ENCODE results near the gene LEMD1. TPM values are rescaled to one million over a fixed set of nuclear protein-coding genes. Genes with fewer than 3 reads are reported as not detected.

LEMD1 gene
- total RNA-seq, 1 donor, result not detected

DNA sequence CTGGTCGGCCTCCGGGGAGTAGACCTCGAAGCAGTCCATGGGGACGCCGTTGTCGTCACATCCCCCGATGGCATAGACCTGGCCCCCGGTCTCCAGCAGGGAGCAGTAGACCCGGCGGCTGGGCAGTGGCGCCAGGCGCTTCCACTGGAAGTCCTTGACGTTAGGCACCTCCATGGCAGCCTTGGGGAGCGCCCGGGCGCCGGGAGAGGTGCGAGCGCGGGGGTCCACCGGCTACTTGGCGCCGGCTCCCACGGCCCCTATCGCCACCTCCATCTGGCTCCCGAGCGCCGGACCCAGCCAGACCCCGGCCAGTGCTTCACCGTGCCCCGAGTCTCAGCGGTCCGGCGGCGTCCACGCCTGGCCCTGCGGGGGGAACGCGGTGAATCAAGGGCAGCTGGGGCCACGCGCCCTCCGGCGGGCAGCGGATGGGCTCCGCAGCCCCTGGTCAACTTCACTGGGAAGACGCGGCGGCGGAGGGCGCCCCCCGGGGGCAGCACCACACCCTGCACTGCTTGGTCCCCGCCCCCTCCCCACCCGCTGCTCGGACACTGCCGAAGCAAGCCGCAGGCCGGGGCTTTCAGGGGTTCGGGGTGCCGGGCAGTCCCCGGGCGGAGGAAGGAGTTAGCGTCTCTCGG, 78.3 kb downstream of the LEMD1 start:
- DNase-seq (ENCODE audit: low read depth), result no peak
- TF ChIP-seq, protein P1, sequence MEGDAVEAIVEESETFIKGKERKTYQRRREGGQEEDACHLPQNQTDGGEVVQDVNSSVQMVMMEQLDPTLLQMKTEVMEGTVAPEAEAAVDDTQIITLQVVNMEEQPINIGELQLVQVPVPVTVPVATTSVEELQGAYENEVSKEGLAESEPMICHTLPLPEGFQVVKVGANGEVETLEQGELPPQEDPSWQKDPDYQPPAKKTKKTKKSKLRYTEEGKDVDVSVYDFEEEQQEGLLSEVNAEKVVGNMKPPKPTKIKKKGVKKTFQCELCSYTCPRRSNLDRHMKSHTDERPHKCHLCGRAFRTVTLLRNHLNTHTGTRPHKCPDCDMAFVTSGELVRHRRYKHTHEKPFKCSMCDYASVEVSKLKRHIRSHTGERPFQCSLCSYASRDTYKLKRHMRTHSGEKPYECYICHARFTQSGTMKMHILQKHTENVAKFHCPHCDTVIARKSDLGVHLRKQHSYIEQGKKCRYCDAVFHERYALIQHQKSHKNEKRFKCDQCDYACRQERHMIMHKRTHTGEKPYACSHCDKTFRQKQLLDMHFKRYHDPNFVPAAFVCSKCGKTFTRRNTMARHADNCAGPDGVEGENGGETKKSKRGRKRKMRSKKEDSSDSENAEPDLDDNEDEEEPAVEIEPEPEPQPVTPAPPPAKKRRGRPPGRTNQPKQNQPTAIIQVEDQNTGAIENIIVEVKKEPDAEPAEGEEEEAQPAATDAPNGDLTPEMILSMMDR (IDR thresholded peaks at IDR 0.05; ENCODE audit: insufficient read depth, low read depth, low read length), result no peak
- H3K4me3 ChIP-seq (ENCODE audit: low read depth, low read length), result no peak overlapping the region

DNA sequence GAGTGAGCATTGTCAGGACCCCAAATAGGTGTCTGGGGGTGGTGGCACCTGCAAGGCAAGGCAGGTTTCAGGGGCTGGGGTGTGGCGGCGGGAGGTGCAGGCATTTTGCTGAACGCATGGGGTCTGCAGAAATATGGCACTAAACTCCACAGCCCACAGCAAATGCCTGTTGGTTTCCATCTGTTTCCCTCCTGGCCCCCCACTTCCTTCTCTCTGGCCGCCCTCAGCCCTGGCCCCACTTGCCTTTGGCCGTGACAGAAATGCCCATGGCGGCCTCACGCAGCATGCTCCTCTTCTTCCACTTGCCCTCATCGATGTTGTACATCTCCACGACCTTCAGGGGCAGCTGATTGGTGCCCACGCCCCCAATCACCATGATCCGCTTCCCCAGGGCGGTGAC, 78.9 kb downstream of the LEMD1 start:
- no peak for DNase-seq (ENCODE audit: low read depth)
- no peak overlapping the region for H3K4me3 ChIP-seq (ENCODE audit: low read depth, low read length)
- TF ChIP-seq, protein P1 (IDR thresholded peaks at IDR 0.05; ENCODE audit: insufficient read depth, low read depth, low read length), result no peak

DNA sequence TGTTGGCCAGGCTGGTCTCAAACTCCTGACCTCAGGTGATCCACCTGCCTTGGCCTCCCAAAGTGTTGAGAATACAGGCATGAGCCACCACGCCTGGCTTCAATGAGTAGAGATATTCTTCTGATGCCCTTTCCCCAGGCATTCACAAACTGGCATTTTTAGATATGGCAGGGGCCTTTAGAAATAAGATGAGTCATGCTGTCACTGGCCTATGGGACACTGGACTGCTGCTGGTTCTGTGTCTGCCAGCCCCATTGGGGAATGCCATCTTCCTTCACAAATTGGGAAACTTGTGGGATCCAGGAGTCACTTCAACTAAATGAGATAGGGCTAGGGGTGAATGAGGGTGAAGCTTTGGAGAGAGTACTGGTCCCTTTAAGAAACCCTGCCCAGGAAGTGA, 81.2 kb downstream of the LEMD1 start:
- no peak for DNase-seq (ENCODE audit: low read depth)
- TF ChIP-seq, protein P1 (IDR thresholded peaks at IDR 0.05; ENCODE audit: insufficient read depth, low read depth, low read length), result no peak
- no peak overlapping the region for H3K4me3 ChIP-seq (ENCODE audit: low read depth, low read length)

DNA sequence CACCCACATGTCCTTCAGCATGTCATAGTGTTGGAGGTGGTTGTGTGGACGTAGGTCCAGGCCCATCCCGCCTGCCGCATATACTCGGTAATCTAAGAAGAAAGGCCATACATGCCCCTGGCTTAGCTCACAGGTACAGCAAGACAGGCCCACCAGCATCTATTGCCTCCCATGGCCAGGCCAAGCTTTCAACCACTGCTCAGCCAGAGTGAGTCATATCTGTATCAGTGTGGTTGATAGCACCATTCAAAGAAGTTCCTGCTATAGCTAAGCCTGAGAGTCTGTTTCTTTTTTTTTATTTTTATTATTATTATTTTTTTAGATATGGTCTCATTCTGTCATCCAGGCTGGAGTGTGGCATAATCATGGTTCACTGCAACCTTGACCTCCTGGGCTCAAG, 82.1 kb downstream of the LEMD1 start:
- no peak overlapping the region for H3K4me3 ChIP-seq (ENCODE audit: low read depth, low read length)
- TF ChIP-seq, protein P1 (IDR thresholded peaks at IDR 0.05; ENCODE audit: insufficient read depth, low read depth, low read length), result no peak
- no peak for DNase-seq (ENCODE audit: low read depth)

DNA sequence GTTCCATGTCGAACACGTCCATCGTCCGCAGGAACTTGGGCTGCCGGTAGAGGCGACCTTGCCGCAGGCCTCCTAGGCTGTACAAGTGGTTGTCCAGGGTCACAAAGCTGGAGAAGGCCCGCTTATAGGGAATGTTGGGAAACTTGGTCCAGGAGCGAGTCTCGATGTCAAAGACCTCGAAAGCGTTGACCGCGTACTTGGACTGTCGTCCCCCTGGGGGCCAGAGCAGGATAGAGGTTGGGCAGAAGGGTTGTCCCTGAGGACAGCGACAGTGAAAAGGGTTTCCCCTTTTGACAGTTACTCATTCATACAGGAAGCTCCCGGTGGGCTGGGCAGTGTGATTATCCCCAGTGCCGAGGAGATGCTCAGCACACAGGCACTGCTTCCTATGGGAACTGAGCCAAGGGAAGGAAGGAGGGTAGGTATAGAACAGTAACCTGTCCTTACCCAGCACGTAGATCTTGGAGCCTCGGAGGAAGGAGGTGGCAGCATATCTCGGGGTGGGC, 82.6 kb downstream of the LEMD1 start:
- no peak overlapping the region for H3K4me3 ChIP-seq (ENCODE audit: low read depth, low read length)
- TF ChIP-seq, protein P1 (IDR thresholded peaks at IDR 0.05; ENCODE audit: insufficient read depth, low read depth, low read length), result no peak
- no peak for DNase-seq (ENCODE audit: low read depth)

DNA sequence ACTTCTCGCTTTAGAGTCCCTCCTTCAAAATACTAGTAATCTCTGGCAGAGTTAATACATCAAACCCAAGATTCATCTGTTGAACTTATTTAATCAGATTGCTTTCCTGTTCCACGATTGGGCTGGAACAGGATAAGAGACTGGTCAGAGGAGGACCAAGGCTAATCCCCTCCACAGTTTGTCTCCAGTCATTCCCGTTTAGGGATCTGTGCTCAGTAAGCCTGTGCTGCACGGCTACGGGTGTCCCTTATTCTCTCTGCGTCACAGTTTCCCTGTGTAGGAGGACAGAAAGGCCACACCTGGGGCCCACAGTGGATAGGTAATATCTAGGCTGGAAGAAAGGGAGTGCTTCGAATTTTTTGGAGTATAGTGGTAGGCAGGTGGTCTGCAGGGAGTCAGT, 83.8 kb downstream of the LEMD1 start:
- no peak overlapping the region for H3K4me3 ChIP-seq (ENCODE audit: low read depth, low read length)
- TF ChIP-seq, protein P1 (IDR thresholded peaks at IDR 0.05; ENCODE audit: insufficient read depth, low read depth, low read length), result no peak
- no peak for DNase-seq (ENCODE audit: low read depth)

DNA sequence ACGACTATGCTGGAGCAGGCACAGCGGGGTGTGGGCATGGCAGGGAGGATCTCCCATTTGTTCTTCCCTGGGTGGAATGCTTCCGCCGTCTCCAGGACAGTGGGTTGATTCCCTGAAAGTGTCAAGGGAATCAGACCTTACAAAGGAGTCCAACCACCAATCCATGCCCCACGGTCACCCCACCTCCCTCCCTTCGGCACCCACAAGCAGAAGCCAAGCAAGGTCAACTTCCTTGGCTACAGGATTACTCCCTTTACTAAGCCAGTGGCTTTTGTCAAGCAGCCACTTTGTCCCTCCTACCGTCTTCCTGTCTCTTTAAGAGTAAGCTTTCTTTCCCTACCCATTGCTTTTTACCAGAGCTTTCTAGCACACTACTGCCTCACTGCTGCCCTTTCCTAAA, 84.4 kb downstream of the LEMD1 start:
- H3K4me3 ChIP-seq (ENCODE audit: low read depth, low read length), result no peak overlapping the region
- DNase-seq (ENCODE audit: low read depth), result no peak
- TF ChIP-seq, protein P1 (IDR thresholded peaks at IDR 0.05; ENCODE audit: insufficient read depth, low read depth, low read length), result no peak
